ENCODE data around the gene HHATL. TPM values are rescaled to one million over a fixed set of nuclear protein-coding genes. Genes with fewer than 3 reads are reported as not detected.

HHATL gene
- total and polyA plus RNA-seq, 2 of the 8 experiments (the other 6 are each of a cell fraction or from before 2014, with no cell fraction given) = 0.18 TPM; not detected in 1

GRCh38 chr3:42654331-42655201 is 48.0 kb downstream of the HHATL start (continued):
- TF ChIP-seq ASH2L (IDR thresholded peaks at IDR 0.05; ENCODE audit: low read length) = peak; percentile 46
- 0 out of 4 replicates have a peak, but pooled peaks of 1 of the 2 experiments have one; percentile 57 for TF ChIP-seq SIN3A (conservative IDR thresholded peaks at IDR 0.05 in 1 of 2, IDR thresholded peaks at IDR 0.05 in 1 of 2; ENCODE audit: low read depth in 1 of 2, low read length in 2 of 2)
- peak in 1 of 2 experiments; percentile 75; a peak in 1 of 3 replicates for TF ChIP-seq EP300 (IDR thresholded peaks at IDR 0.05; ENCODE audit: borderline replicate concordance in 1 of 2, low read depth in 2 of 2, low read length in 2 of 2)
- 0 out of 2 replicates have a peak, but pooled peaks have one; percentile 52 for TF ChIP-seq TCF12 (IDR thresholded peaks at IDR 0.05; ENCODE audit: low read depth, low read length)
- peak in 1 of 2 experiments; percentile 26; a peak in 1 of 3 replicates for TF ChIP-seq POLR2A (IDR thresholded peaks at IDR 0.05; ENCODE audit: control extremely low read depth in 1 of 2, low read depth in 2 of 2, low read length in 2 of 2)
- peak; percentile 77 to 89; a peak in 2 of 4 replicates for TF ChIP-seq HDAC2 (IDR thresholded peaks at IDR 0.05; ENCODE audit: borderline replicate concordance in 1 of 2, low read depth in 2 of 2, low read length in 2 of 2)
- no peak for TF ChIP-seq CHD7 (IDR thresholded peaks at IDR 0.05; ENCODE audit: insufficient replicate concordance, low read length)
- TF ChIP-seq MAX (IDR thresholded peaks at IDR 0.05) = peak; percentile 97
